ENCODE data around the gene COL4A6. TPM values are rescaled to one million over a fixed set of nuclear protein-coding genes. Genes with fewer than 3 reads are reported as not detected.

The COL4A6 gene
- total RNA-seq, 3 donors from 2014 or later: 0.05 TPM; not detected in 2

- H3K36me3 Mint-ChIP-seq (ENCODE audit: insufficient read depth): no peaks in the 10 kb centered on the region
- no peak for DNase-seq
- H3K9me3 Mint-ChIP-seq: no peaks in the 10 kb centered on the region
- no peaks in the 10 kb centered on the region for H3K27me3 Mint-ChIP-seq (ENCODE audit: low read depth)
- H3K4me1 Mint-ChIP-seq (ENCODE audit: low read depth): no peaks in the 10 kb centered on the region
- no peak overlapping the region for H3K4me3 Mint-ChIP-seq
- no peak for ATAC-seq
These were observed 270.9 kb downstream of the COL4A6 start for GRCh38 chrX:108167211-108167872.

GRCh38 chrX:108165383-108166111, 272.7 kb downstream of the COL4A6 start:
- no peak overlapping the region for H3K4me3 Mint-ChIP-seq
- H3K9me3 Mint-ChIP-seq: no peaks in the 10 kb centered on the region
- H3K4me1 Mint-ChIP-seq (ENCODE audit: low read depth): no peaks in the 10 kb centered on the region
- ATAC-seq (no peak), DNase-seq (no peak)
- no peaks in the 10 kb centered on the region for H3K27me3 Mint-ChIP-seq (ENCODE audit: low read depth)
- H3K36me3 Mint-ChIP-seq (ENCODE audit: insufficient read depth): no peaks in the 10 kb centered on the region

GRCh38 chrX:108163333-108164082, 274.7 kb downstream of the COL4A6 start:
- H3K4me3 Mint-ChIP-seq: no peak overlapping the region
- DNase-seq (no peak), ATAC-seq (no peak)
- no peaks in the 10 kb centered on the region for H3K9me3 Mint-ChIP-seq
- no peaks in the 10 kb centered on the region for H3K27me3 Mint-ChIP-seq (ENCODE audit: low read depth)
- H3K36me3 Mint-ChIP-seq (ENCODE audit: insufficient read depth): no peaks in the 10 kb centered on the region
- no peaks in the 10 kb centered on the region for H3K4me1 Mint-ChIP-seq (ENCODE audit: low read depth)

GRCh38 chrX:108162265-108162664, 276.0 kb downstream of the COL4A6 start:
- Mint-ChIP-seq H3K4me1 (ENCODE audit: low read depth) (no peaks in the 10 kb centered on the region), H3K9me3 (no peaks in the 10 kb centered on the region), H3K27me3 (ENCODE audit: low read depth) (no peaks in the 10 kb centered on the region), H3K36me3 (ENCODE audit: insufficient read depth) (no peaks in the 10 kb centered on the region), H3K4me3 (no peak overlapping the region)
- DNase-seq: no peak
- no peak for ATAC-seq

- no peak for ATAC-seq
- no peaks in the 10 kb centered on the region for H3K36me3 Mint-ChIP-seq (ENCODE audit: insufficient read depth)
- no peak overlapping the region for H3K4me3 Mint-ChIP-seq
- no peaks in the 10 kb centered on the region for H3K4me1 Mint-ChIP-seq (ENCODE audit: low read depth)
- H3K27me3 Mint-ChIP-seq (ENCODE audit: low read depth): no peaks in the 10 kb centered on the region
- DNase-seq: no peak
- no peaks in the 10 kb centered on the region for H3K9me3 Mint-ChIP-seq
These were observed 277.9 kb downstream of the COL4A6 start for GRCh38 chrX:108160309-108160708.

- ATAC-seq (no peak), DNase-seq (no peak)
- Mint-ChIP-seq H3K4me1 (ENCODE audit: low read depth) (no peaks in the 10 kb centered on the region), H3K4me3 (no peak overlapping the region), H3K9me3 (no peaks in the 10 kb centered on the region), H3K36me3 (ENCODE audit: insufficient read depth) (peaks cover under 1% of the 10 kb centered on the region), H3K27me3 (ENCODE audit: low read depth) (no peaks in the 10 kb centered on the region)
These were observed 279.1 kb downstream of the COL4A6 start for GRCh38 chrX:108159028-108159670.

GRCh38 chrX:108157628-108158027, 280.6 kb downstream of the COL4A6 start:
- DNase-seq (no peak), ATAC-seq (no peak)
- Mint-ChIP-seq H3K27me3 (ENCODE audit: low read depth) (no peaks in the 10 kb centered on the region), H3K4me3 (no peak overlapping the region), H3K36me3 (ENCODE audit: insufficient read depth) (peaks cover 10% of the 10 kb centered on the region), H3K9me3 (no peaks in the 10 kb centered on the region), H3K4me1 (ENCODE audit: low read depth) (no peaks in the 10 kb centered on the region)

- ATAC-seq (no peak), DNase-seq (no peak)
- H3K4me3 Mint-ChIP-seq: no peak overlapping the region
- H3K27me3 Mint-ChIP-seq (ENCODE audit: low read depth): no peaks in the 10 kb centered on the region
- peaks cover 10% of the 10 kb centered on the region for H3K36me3 Mint-ChIP-seq (ENCODE audit: insufficient read depth)
- H3K4me1 Mint-ChIP-seq (ENCODE audit: low read depth): no peaks in the 10 kb centered on the region
- no peaks in the 10 kb centered on the region for H3K9me3 Mint-ChIP-seq
These were observed 281.2 kb downstream of the COL4A6 start for GRCh38 chrX:108156934-108157466.

GRCh38 chrX:108156082-108156481, 282.1 kb downstream of the COL4A6 start:
- Mint-ChIP-seq H3K36me3 (ENCODE audit: insufficient read depth) (peaks cover 11% of the 10 kb centered on the region), H3K27me3 (ENCODE audit: low read depth) (no peaks in the 10 kb centered on the region), H3K4me3 (no peak overlapping the region), H3K4me1 (ENCODE audit: low read depth) (no peaks in the 10 kb centered on the region), H3K9me3 (no peaks in the 10 kb centered on the region)
- ATAC-seq (no peak), DNase-seq (no peak)

- Mint-ChIP-seq H3K4me3 (no peak overlapping the region), H3K9me3 (no peaks in the 10 kb centered on the region), H3K36me3 (ENCODE audit: insufficient read depth) (peaks cover 25% of the 10 kb centered on the region), H3K27me3 (ENCODE audit: low read depth) (no peaks in the 10 kb centered on the region), H3K4me1 (ENCODE audit: low read depth) (no peaks in the 10 kb centered on the region)
- ATAC-seq (peak; percentile 18 to 50), DNase-seq (no peak)
These were observed 289.7 kb downstream of the COL4A6 start for GRCh38 chrX:108148524-108148923.

GRCh38 chrX:108138814-108139702, 299.2 kb downstream of the COL4A6 start:
- Mint-ChIP-seq H3K4me3 (no peak overlapping the region), H3K27me3 (ENCODE audit: low read depth) (no peaks in the 10 kb centered on the region), H3K9me3 (no peaks in the 10 kb centered on the region), H3K36me3 (ENCODE audit: insufficient read depth) (peaks cover 34% of the 10 kb centered on the region), H3K4me1 (ENCODE audit: low read depth) (no peaks in the 10 kb centered on the region)
- ATAC-seq (no peak), DNase-seq (no peak)

GRCh38 chrX:108134724-108135123, 303.5 kb downstream of the COL4A6 start:
- H3K9me3 Mint-ChIP-seq: no peaks in the 10 kb centered on the region
- H3K36me3 Mint-ChIP-seq (ENCODE audit: insufficient read depth): peaks cover 42% of the 10 kb centered on the region
- DNase-seq: no peak

GRCh38 chrX:108132876-108133275, 305.3 kb downstream of the COL4A6 start:
- Mint-ChIP-seq H3K4me1 (ENCODE audit: low read depth) (no peaks in the 10 kb centered on the region), H3K27me3 (ENCODE audit: low read depth) (no peaks in the 10 kb centered on the region), H3K36me3 (ENCODE audit: insufficient read depth) (peaks cover 31% of the 10 kb centered on the region), H3K9me3 (no peaks in the 10 kb centered on the region), H3K4me3 (no peak overlapping the region)
- DNase-seq (no peak), ATAC-seq (no peak)

More at GRCh38 chrX:108134724-108135123, 303.5 kb downstream of the COL4A6 start:
- Mint-ChIP-seq H3K27me3 (ENCODE audit: low read depth) (no peaks in the 10 kb centered on the region), H3K4me3 (no peak overlapping the region), H3K4me1 (ENCODE audit: low read depth) (no peaks in the 10 kb centered on the region)
- no peak for ATAC-seq
